ENCODE measurements around the gene BTBD9.

Gene BTBD9

GRCh38 chr6:38248500-38249234 lies 391.1 kb downstream of the BTBD9 start:
- no peak for DNase-seq
- no peak for TF ChIP-seq POLR2A (IDR thresholded peaks at IDR 0.05; ENCODE audit: low read length)
- no peak for TF ChIP-seq GATA1 (IDR thresholded peaks at IDR 0.05; ENCODE audit: low read depth, low read length)

GRCh38 chr6:38245295-38245694 lies 394.4 kb downstream of the BTBD9 start:
- no peak for TF ChIP-seq GATA1 (IDR thresholded peaks at IDR 0.05; ENCODE audit: low read depth, low read length)
- no peak for TF ChIP-seq POLR2A (IDR thresholded peaks at IDR 0.05; ENCODE audit: low read length)
- DNase-seq = no peak

DNA sequence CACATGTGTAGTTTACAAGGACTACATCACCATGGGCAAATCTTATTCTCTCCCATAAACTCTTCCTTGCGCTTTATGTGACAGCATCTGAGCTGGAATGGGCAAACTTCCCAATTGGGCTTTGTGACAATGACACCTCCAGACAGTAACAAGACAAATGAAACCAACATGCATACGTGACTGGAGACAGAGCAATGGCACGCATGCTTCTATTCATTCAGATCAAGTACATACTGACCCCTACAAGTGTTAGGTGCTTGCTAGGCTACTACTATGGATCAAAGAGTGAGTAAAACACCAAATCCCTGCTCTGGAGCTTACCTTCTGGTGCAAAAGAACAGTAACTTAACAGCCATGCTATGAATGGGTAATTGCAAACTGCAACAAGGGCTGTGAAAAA lies 394.9 kb downstream of the BTBD9 start:
- DNase-seq = no peak
- TF ChIP-seq POLR2A (IDR thresholded peaks at IDR 0.05; ENCODE audit: low read length) (no peak), GATA1 (IDR thresholded peaks at IDR 0.05; ENCODE audit: low read depth, low read length) (no peak)

GRCh38 chr6:38241200-38241871 lies 398.4 kb downstream of the BTBD9 start:
- no peak for DNase-seq
- TF ChIP-seq POLR2A (IDR thresholded peaks at IDR 0.05; ENCODE audit: low read length) (no peak), GATA1 (IDR thresholded peaks at IDR 0.05; ENCODE audit: low read depth, low read length) (no peak)

GRCh38 chr6:38239719-38240451 lies 399.8 kb downstream of the BTBD9 start:
- TF ChIP-seq GATA1 (IDR thresholded peaks at IDR 0.05; ENCODE audit: low read depth, low read length) = no peak
- no peak for TF ChIP-seq POLR2A (IDR thresholded peaks at IDR 0.05; ENCODE audit: low read length)
- DNase-seq = no peak

- DNase-seq = no peak
- no peak for TF ChIP-seq GATA1 (IDR thresholded peaks at IDR 0.05; ENCODE audit: low read depth, low read length)
- TF ChIP-seq POLR2A (IDR thresholded peaks at IDR 0.05; ENCODE audit: low read length) = no peak
Measured at GRCh38 chr6:38236631-38237030, 403.1 kb downstream of the BTBD9 start.

DNA sequence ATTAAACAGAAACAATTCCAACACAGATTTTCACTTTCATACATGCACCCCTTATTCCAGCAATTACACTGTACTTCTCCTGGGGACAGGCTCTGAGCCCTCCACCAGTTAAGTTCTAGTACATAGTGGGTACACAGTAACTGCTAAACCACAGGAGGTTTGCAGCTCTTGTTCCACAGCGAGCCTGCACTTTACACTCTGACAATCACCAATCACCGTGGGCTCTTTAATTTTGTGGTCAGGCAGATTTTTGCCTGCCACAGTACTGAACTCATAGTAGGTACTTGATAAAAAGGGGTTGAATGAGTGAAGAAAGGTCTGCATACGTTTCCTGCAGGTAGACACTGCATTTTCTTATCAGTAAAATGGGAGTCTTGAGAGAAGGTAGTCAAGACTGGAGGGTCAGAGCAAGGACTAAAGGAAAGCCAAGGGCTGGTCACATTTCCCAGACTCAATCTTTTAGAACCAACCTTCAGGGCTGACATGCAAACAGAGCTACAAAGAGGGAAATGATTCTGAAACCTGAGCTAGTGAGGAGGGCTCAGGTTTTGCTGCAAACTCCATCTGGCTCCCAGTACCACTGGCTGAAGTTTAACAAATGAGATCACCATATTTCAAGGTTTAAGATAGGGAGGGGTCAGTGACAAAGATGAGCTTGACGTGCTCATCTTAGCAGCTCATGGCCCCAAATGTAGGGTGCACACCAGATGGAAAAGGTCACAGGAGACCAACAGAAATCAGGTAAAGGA lies 404.6 kb downstream of the BTBD9 start:
- DNase-seq = no peak
- TF ChIP-seq GATA1 (IDR thresholded peaks at IDR 0.05; ENCODE audit: low read depth, low read length) (no peak), POLR2A (IDR thresholded peaks at IDR 0.05; ENCODE audit: low read length) (no peak)

DNA sequence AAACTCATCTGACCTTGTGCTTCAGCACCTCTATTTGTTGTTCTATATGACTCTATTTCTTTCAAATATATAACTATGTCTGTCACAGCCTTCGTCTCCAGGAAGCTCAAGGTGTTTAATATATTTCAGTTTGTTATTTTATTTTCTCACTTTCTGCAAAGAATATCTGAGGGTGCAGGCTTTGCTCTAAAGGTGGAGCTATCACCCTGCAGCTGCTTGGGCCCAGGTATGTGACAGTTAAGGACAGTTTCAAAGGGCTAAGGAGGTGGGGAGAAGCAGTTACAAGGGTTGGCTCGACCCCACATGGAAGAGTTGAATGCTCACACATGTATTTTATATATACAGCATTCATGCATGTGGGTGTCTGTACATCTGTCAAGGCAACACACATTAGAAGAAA lies 405.6 kb downstream of the BTBD9 start:
- DNase-seq = no peak
- no peak for TF ChIP-seq GATA1 (IDR thresholded peaks at IDR 0.05; ENCODE audit: low read depth, low read length)
- TF ChIP-seq POLR2A (IDR thresholded peaks at IDR 0.05; ENCODE audit: low read length) = no peak

DNA sequence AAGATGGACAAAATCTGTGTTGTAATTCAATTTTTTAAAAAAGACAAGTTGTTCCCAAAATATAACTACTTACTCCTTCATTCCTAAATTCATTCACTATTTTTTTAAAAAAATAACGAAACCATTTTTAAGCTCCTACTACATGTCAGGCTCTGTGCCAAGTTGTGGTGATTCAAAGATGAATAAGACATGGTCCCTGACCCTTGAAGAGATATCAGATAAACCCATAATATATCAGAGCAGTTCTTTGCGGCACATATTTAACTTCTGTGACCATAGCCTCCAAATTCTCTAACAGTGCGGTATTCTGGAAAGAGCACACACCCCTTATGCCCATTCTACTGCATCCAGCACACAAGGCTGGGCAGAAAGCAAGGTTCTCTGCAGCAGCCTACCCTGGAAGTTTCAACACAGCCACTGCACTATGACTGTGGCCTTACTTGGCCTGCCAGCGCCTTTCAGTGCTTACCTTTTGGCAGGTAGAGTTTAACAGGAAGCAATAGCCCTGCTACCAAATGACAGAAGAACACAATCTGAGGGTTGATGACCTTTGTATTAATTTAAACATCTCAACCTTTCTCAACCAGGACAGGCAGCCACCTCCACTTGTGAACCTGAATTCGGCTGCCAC lies 406.5 kb downstream of the BTBD9 start:
- TF ChIP-seq POLR2A (IDR thresholded peaks at IDR 0.05; ENCODE audit: low read length) (no peak), GATA1 (IDR thresholded peaks at IDR 0.05; ENCODE audit: low read depth, low read length) (no peak)
- DNase-seq = no peak

GRCh38 chr6:38225766-38226165 lies 414.0 kb downstream of the BTBD9 start:
- no peak for TF ChIP-seq GATA1 (IDR thresholded peaks at IDR 0.05; ENCODE audit: low read depth, low read length)
- TF ChIP-seq POLR2A (IDR thresholded peaks at IDR 0.05; ENCODE audit: low read length) = no peak
- no peak for DNase-seq

DNA sequence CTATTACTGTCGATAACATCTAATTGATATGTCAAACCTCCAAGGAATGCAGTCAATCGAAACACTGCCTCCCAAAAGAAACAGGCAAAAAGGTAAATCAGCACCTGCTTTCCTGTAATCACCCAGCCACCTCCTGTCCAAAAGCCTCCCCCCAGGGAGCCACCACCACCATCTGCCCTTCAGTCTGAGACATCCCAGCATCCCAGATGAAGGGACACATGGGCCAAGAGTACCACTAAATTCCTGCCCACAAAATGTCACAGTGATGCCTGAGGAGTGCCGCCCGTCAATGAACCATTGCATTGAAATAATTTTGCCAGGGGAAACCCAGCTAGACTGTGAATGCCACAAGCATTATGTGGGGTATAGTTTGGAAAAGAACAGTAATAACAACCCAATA lies 418.5 kb downstream of the BTBD9 start:
- no peak for TF ChIP-seq GATA1 (IDR thresholded peaks at IDR 0.05; ENCODE audit: low read depth, low read length)
- TF ChIP-seq POLR2A (IDR thresholded peaks at IDR 0.05; ENCODE audit: low read length) = no peak
- DNase-seq = no peak

- no peak for DNase-seq
- no peak for TF ChIP-seq GATA1 (IDR thresholded peaks at IDR 0.05; ENCODE audit: low read depth, low read length)
- no peak for TF ChIP-seq POLR2A (IDR thresholded peaks at IDR 0.05; ENCODE audit: low read length)
Measured at GRCh38 chr6:38220069-38220723, 419.5 kb downstream of the BTBD9 start.

GRCh38 chr6:38218235-38218634 lies 421.5 kb downstream of the BTBD9 start:
- no peak for TF ChIP-seq POLR2A (IDR thresholded peaks at IDR 0.05; ENCODE audit: low read length)
- TF ChIP-seq GATA1 (IDR thresholded peaks at IDR 0.05; ENCODE audit: low read depth, low read length) = no peak
- no peak for DNase-seq

All from erythroblast (primary cell).